Parathyroid adenoma (tissue), 2 donors: ENCODE results near the gene GPSM3.

Source experiments
- H2AFZ ChIP-seq: fragments of 300-600 bp; sonication (generic); one replicate; pipeline ENCODE4 v1.7.0; 2017; ENCODE audit warnings: antibody characterized with exemption, mild to moderate bottlenecking
- H3K27ac ChIP-seq: fragments of 300-600 bp; sonication (generic); one replicate; pipeline ENCODE4 v1.7.0; 2017
- H3K27me3 ChIP-seq: fragments of 300-600 bp; sonication (generic); one replicate; pipeline ENCODE4 v1.7.0; 2017; ENCODE audit warnings: low read length; ENCODE audit not compliant: control insufficient read depth, insufficient read depth
- H3K36me3 ChIP-seq: fragments of 300-600 bp; sonication (generic); one replicate; pipeline ENCODE4 v1.7.0; 2017; ENCODE audit warnings: low read length; ENCODE audit not compliant: control insufficient read depth, insufficient read depth
- H3K4me1 ChIP-seq: fragments of 300-600 bp; sonication (generic); one replicate; pipeline ENCODE4 v1.7.0; 2017; ENCODE audit warnings: control low read depth
- H3K4me2 ChIP-seq: fragments of 300-600 bp; sonication (generic); one replicate; pipeline ENCODE4 v1.7.0; 2017; ENCODE audit warnings: low read length
- H3K4me3 ChIP-seq: fragments of 300-600 bp; sonication (generic); one replicate; pipeline ENCODE4 v1.7.0; 2017; ENCODE audit warnings: low read depth, low read length
- H3K79me2 ChIP-seq: fragments of 300-600 bp; sonication (generic); one replicate; pipeline ENCODE4 v1.7.0; 2017; ENCODE audit warnings: control low read depth
- H3K9ac ChIP-seq: fragments of 300-600 bp; sonication (generic); one replicate; pipeline ENCODE4 v1.7.0; 2017; ENCODE audit warnings: mild to moderate bottlenecking
- H3K9me3 ChIP-seq: fragments of 300-600 bp; sonication (generic); one replicate; pipeline ENCODE4 v1.7.0; 2017; ENCODE audit warnings: low read length; ENCODE audit not compliant: control insufficient read depth
- CTCF ChIP-seq: fragments of 300-600 bp; sonication (generic); IDR thresholded peaks from one replicate; pipeline ENCODE4 v1.7.0; 2017; ENCODE audit warnings: antibody characterized with exemption, mild to moderate bottlenecking
- donor health status: primary hyperparathyroidism.

GPSM3 gene, protein sequence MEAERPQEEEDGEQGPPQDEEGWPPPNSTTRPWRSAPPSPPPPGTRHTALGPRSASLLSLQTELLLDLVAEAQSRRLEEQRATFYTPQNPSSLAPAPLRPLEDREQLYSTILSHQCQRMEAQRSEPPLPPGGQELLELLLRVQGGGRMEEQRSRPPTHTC

GRCh38 chr6:32192608-32193039 is at the start of gene GPSM3:
Gene GPSM3 (minus strand): TSS chr6:32192643. CDS start chr6:32192513, 130 bp downstream.
- no peaks in the 10 kb centered on the region for H3K9me3 ChIP-seq
- H2AFZ ChIP-seq = no peak within 1 kb of the TSS
- TF ChIP-seq CTCF = no peak
- peaks cover 4% of the 10 kb centered on the region for H3K79me2 ChIP-seq
- H3K4me3 ChIP-seq = peak within 1 kb of the TSS; percentile 13
- peaks cover 7% of the 10 kb centered on the region for H3K4me1 ChIP-seq
- peak within 1 kb of the TSS; percentile 43 for H3K4me2 ChIP-seq
- no peaks in the 10 kb centered on the region for H3K27me3 ChIP-seq
- H3K36me3 ChIP-seq = no peaks in the 10 kb centered on the region
- H3K27ac ChIP-seq = peak within 1 kb of the TSS; percentile 85
- H3K9ac ChIP-seq = no peak within 1 kb of the TSS

- Histone ChIP-seq H3K27me3 (no peaks in the 10 kb centered on the region), H3K36me3 (no peaks in the 10 kb centered on the region), H3K4me3 (no peak overlapping the region), H3K79me2 (no peaks in the 10 kb centered on the region), H3K9ac (no peak overlapping the region), H3K27ac (no peak overlapping the region), H3K9me3 (no peaks in the 10 kb centered on the region), H3K4me2 (no peak overlapping the region), H2AFZ (no peak overlapping the region), H3K4me1 (peaks cover 2% of the 10 kb centered on the region)
- TF ChIP-seq CTCF = no peak
Measured at GRCh38 chr6:32240686-32241085, 48.2 kb upstream of the GPSM3 start.

- no peaks in the 10 kb centered on the region for H3K9me3 ChIP-seq
- H3K4me2 ChIP-seq = no peak overlapping the region
- no peaks in the 10 kb centered on the region for H3K36me3 ChIP-seq
- no peaks in the 10 kb centered on the region for H3K27me3 ChIP-seq
- TF ChIP-seq CTCF = no peak
- H2AFZ ChIP-seq = no peak overlapping the region
- no peaks in the 10 kb centered on the region for H3K79me2 ChIP-seq
- H3K27ac ChIP-seq = no peak overlapping the region
- H3K9ac ChIP-seq = no peak overlapping the region
- H3K4me3 ChIP-seq = no peak overlapping the region
- H3K4me1 ChIP-seq = no peaks in the 10 kb centered on the region
Measured at GRCh38 chr6:32239462-32239861, 47.0 kb upstream of the GPSM3 start.

DNA sequence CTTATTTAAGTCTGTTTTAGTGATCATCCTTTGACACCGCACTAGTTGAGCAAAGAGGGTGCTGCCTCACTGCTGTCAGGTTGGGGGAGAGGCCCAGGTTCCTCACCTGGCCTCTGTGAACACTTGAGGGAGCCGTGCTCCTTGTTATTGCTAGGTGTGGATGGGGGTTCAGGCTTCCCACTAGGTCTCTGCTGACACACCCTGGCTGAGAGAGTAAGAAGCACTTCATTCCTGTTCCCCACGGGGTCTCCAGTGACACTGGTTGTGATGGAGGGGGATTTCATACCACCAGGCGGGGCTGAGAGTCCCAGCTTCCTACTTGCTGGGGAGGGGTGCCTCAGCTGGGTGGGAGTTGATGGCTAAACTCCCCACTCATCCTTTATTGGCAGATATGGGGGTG is 42.5 kb upstream of the GPSM3 start:
- Histone ChIP-seq H3K4me3 (no peak overlapping the region), H3K79me2 (no peaks in the 10 kb centered on the region), H3K36me3 (no peaks in the 10 kb centered on the region), H3K9ac (no peak overlapping the region), H3K4me1 (no peaks in the 10 kb centered on the region), H3K27me3 (no peaks in the 10 kb centered on the region), H3K27ac (peak overlapping the region; percentile 0), H3K4me2 (no peak overlapping the region), H3K9me3 (no peaks in the 10 kb centered on the region), H2AFZ (no peak overlapping the region)
- TF ChIP-seq CTCF = no peak

DNA sequence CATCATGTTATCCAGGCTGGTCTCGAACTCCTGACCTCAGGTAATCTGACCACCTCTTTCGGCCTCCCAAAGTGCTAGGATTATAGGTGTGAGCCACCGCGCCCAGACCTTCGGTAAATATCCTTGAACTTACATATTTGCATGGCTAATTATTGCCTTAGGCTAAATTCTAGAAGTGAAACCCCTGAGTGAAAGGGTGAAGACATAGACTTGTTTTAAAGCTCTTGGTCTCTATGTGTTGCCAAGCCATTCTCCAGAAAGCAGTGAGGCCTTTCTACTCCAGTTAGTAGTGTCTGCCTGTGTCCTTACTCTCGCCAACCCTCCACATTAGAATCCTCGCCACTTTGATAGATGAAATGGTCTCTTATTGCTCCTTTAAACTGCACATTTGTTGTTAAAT is 34.0 kb upstream of the GPSM3 start:
- Histone ChIP-seq H3K36me3 (no peaks in the 10 kb centered on the region), H3K4me3 (no peak overlapping the region), H3K27me3 (no peaks in the 10 kb centered on the region), H3K79me2 (no peaks in the 10 kb centered on the region), H2AFZ (no peak overlapping the region), H3K4me1 (no peaks in the 10 kb centered on the region), H3K4me2 (no peak overlapping the region), H3K9ac (no peak overlapping the region), H3K9me3 (no peaks in the 10 kb centered on the region), H3K27ac (no peak overlapping the region)
- no peak for TF ChIP-seq CTCF
